Measurements from ENCODE around the gene DNAAF5.

Gene DNAAF5

GRCh38 chr7:818031-818699, 91.7 kb downstream of the DNAAF5 start:
- peak; percentile 46 for FAIRE-seq

DNA sequence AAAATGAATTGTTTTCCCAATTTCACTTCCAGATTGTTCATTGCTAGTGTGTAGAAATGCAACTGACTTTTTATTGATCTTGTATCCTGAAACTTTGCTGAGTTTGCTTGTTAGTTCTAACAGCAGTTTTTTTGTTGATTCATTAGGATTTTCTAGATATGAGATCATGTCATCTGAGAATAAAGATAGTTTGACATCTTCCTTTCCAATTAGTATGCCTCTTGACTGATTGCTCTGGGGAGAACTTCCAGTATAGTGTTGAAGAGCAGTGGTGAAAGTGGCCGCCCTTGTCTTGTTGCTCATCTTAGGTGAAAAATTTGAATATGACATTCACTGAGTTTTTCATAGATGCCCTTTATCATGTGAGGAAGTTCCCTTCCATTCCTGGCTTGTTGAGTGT, 93.8 kb downstream of the DNAAF5 start:
- FAIRE-seq: no peak

DNA sequence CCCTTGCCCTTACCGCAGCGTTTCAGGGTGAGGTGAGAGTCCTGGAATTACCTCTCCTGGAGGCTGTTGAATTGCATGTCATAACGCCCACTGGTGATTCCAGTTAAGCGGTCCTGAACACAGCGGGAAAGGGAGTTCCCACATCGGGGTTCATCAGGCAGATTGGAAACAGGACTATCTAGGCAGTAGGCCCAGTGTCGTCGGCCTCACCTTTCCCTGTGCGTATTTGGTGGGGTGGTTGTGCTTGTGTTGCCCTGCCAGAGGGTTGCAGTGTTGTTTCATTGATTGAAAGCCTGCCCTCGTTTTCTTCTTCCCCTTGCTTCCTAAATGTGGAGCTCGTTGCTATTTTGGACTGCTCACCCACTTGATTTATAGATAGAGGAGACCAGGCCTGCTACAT, 95.2 kb downstream of the DNAAF5 start:
- FAIRE-seq: no peak

GRCh38 chr7:822692-823276, 96.3 kb downstream of the DNAAF5 start:
- FAIRE-seq: no peak

- FAIRE-seq: no peak
These were observed 97.2 kb downstream of the DNAAF5 start for GRCh38 chr7:823649-824048.

DNA sequence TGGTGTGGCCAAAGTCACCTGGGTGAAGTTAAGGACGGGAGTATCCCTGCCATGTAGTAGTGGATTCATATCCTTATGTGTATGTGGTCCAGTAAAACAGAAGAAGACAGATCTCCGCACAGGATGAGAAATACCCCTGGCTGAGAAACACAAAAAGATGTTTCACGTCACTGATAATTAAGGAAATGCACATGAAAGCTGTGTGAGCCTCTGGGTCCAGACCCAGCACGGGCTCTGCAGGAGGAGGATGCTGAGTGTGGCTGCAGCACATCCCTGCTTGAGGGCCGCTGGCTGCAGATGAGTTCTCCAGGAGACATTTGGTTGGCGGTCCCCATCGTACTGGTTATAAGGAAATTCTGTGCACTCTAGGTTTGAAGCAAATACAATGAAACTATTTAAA, 97.6 kb downstream of the DNAAF5 start:
- FAIRE-seq: no peak

DNA sequence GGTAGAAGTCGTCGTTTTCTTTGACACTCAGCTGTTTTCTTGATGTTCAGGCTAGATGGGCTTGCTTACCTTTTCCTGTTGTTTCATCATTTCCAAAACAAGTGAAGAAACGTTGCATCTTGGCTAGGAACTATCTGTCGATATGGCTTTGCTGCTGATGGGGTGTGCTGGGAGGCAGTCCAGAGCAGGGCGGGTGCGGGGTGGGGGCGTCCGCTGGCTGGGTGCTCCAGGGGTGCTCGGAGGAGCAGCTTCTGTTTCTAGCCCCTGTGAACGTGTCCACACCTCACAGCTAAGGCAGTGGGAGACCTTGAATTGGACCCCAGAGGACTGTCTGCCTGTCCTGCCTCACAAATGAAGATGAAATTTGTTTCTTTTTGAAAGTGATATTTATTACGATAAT, 98.2 kb downstream of the DNAAF5 start:
- FAIRE-seq: no peak

DNA sequence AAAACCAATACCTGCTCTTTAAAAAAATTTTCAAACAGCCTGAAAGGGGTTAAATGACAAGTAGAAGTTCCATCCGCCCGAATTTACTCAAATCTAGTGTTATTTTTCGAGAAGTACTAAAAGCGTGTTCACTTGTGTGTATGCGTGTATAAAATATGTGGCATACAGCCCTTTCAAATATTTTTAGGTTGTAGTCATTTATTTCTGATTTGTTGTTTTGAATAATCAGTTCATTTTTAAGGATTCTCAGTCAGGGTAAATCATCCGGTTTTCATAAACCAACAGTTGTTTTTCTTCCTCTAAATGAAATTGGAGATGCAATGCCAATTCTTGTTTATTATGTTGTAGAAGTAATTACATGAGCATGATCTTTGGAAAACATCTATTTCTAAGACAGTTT, 98.9 kb downstream of the DNAAF5 start:
- FAIRE-seq: no peak

DNA sequence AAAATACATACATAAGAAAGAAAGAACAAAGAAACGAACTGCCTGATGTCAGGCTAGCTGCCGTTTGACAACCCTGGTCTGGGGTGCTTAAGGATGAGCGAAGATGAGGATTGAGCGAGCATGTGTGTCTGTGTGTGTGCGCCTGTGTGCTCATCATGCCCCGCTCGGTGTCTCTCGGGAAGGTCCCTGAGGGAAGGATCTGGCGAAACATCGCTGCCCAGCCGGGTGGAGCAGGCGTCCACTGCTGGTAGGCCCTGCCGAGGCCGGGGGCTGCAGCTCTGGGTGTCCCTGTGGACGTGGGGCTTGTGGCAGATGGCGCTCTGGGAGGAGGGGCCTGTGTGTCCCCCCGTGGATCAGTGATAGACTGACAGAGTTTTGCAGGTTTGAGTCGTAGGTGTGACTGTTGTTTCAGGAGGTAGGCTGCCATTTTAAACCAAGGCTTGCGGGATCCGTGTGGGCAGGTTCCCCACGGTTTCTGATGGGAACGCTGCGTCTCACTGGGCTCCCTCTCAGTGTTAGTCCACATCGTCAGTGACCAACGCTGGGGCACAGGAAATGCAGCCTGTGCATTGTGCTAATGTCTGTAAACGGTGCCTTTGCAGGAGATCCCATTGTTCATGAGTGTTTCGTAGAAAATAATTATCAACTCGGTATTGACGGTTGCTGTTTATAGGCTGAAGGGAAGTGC, 99.9 kb downstream of the DNAAF5 start:
- no peak for FAIRE-seq

GRCh38 chr7:828793-829561, 102.5 kb downstream of the DNAAF5 start:
- FAIRE-seq: no peak

GRCh38 chr7:830069-830468, 103.6 kb downstream of the DNAAF5 start:
- FAIRE-seq: no peak

GRCh38 chr7:831596-832166, 105.2 kb downstream of the DNAAF5 start:
- FAIRE-seq: no peak

DNA sequence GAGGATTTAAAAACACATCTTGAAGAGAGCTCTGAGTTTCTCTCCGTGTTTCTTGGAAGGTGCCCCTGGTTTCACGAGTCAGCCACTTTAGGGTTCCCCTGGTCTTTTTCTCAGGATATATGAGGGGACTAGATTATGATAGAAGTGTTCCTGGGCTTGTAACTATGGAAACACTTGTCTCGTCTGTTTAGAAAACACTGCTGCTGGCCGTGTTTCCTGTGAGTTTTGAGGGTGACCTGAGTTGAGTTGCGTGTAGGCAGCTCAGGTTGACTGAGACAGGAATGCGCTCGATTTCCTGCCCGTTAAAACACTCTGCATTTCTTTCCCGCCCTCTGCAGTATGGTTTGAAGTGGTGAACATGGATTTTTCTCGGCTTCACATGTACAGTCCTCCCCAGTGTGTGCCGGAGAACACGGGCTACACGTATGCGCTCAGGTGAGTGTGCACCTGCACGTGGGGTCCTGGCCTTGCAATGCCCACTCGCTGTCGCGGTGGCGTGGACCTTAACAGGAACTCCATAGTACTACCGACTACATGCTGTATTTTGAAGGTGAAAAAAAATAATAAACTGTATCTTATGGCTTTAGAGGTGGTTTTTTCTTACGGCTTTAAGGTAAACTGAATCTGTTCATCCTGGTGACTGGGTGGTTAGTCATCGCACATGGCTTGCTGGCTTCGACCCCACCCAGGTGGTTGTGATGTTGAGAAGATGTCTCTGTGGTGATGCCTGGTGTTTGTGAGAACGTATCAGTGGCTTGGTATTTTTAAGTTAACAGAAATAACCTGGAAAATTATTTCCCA, 105.9 kb downstream of the DNAAF5 start, which contains the start of gene SUN1:
SUN1 (plus strand) TSS at position 310 of the 801 bp plus-strand sequence; CDS start at position 359, 49 bp downstream.
- FAIRE-seq: no peak

- FAIRE-seq: no peak
These were observed 106.5 kb downstream of the DNAAF5 start for GRCh38 chr7:832968-833424.

DNA sequence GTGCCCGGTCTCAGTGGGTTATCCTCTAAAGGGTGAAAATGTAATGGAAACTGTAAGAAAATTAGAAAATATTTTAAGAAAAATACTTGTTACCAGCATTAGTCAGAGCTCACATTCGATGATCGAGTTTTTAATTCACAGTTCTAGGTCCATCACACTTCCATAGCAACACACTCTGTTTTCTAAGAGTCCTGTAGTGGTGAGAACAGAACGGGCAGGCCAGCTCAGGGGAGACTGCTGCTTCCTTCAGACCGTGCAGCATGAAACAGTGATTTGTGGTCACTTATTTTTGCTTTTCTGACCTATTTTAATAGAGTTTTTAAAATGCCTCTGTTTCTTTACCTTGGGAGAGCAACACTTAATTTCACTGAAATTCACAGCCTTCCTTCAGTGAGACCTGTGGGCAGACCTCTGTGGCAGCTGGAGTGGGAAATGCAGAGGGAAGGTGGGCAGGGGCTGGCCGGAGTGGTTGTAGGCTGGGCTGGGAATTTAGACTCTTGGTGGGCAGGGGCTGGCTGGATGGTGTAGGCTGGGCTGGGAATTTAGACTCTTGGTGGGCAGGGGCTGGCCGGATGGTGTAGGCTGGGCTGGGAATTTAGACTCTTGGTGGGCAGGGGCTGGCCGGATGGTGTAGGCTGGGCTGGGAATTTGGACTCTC, 107.2 kb downstream of the DNAAF5 start:
- no peak for FAIRE-seq

DNA sequence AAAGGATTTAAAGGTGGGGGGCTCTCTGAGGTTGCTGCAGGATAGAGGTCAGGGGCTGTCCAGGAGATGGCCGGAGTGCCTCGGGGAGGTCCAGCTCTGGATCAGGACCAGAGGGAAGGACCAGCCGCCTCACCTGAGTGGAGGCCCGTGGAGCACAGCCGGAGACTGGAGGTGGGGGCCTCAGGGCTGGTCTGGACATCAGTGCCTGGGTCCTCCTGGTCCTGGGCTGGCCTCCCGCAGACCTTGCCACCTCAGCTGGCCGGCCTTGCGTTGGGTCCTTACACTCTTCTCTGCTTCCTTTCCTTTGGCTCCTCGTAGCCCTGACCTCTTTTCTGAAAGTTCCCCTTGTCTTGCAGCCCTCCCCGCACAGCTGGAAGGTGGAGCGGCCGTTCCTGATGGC, 107.8 kb downstream of the DNAAF5 start:
- no peak for FAIRE-seq

- no peak for FAIRE-seq
These were observed 108.5 kb downstream of the DNAAF5 start for GRCh38 chr7:835021-835420.

- FAIRE-seq: no peak
These were observed 109.2 kb downstream of the DNAAF5 start for GRCh38 chr7:835485-836401.
